DND-41 (cell line): ENCODE data around the gene MAN2B1.
"Not testable (repeated sequence)": the region's sequence is repeated elsewhere in the genome, so short reads cannot be mapped to it uniquely, and the experiment has no call there.

Source experiments
- ATAC-seq: fragments of 200-7000 bp; cut with Tn5 transposase; 3 replicates; pipeline ENCODE4 v1.9.1; 2021; ENCODE audit warnings: low read depth; ENCODE audit not compliant: insufficient read depth
- DNase-seq: peaks from one replicate; pipeline ENCODE4 v3.0.0-alpha.2; 2020
- H2AFZ ChIP-seq: 2 replicates; pipeline ENCODE4 v1.6.0; 2012; ENCODE audit warnings: low read depth, low read length
- H3K27ac ChIP-seq: 2 replicates; pipeline ENCODE4 v1.5.1; 2012; ENCODE audit warnings: low read length, inconsistent platforms
- H3K27me3 ChIP-seq: fragments of 200-600 bp; sonication (generic); 2 replicates; pipeline ENCODE4 v1.6.0; 2012; ENCODE audit warnings: low read length, mild to moderate bottlenecking, inconsistent platforms; ENCODE audit not compliant: insufficient read depth, poor library complexity
- H3K36me3 ChIP-seq: 2 replicates; pipeline ENCODE4 v1.5.1; 2012; ENCODE audit warnings: low read length, inconsistent platforms; ENCODE audit not compliant: insufficient read depth
- H3K4me1 ChIP-seq: 2 replicates; pipeline ENCODE4 v1.5.1; 2012; ENCODE audit warnings: mild to moderate bottlenecking, low read length; ENCODE audit not compliant: insufficient read depth
- H3K4me2 ChIP-seq: 2 replicates; pipeline ENCODE4 v1.6.0; 2012; ENCODE audit warnings: mild to moderate bottlenecking, moderate library complexity, low read length, inconsistent platforms; ENCODE audit not compliant: insufficient read depth
- H3K4me3 ChIP-seq, 2 experiments: fragments of 200-600 bp in 1 of 2; shearing (Covaris generic) in 1 of 2; 2 replicates each; pipeline ENCODE4 v1.5.1; 2012 to 2016; ENCODE audit warnings: inconsistent platforms in 2 of 2, low read length in 2 of 2, mild to moderate bottlenecking in 2 of 2, low read depth in 1 of 2, moderate library complexity in 1 of 2
- H3K79me2 ChIP-seq: 2 replicates; pipeline ENCODE4 v1.6.0; 2012; ENCODE audit warnings: low read length, inconsistent platforms; ENCODE audit not compliant: insufficient read depth
- H3K9ac ChIP-seq: 2 replicates; pipeline ENCODE4 v1.6.0; 2012; ENCODE audit warnings: low read depth, mild to moderate bottlenecking, inconsistent platforms, low read length, moderate library complexity
- H3K9me3 ChIP-seq: 2 replicates; pipeline ENCODE4 v1.5.1; 2012; ENCODE audit warnings: low read length, moderate library complexity, mild to moderate bottlenecking, inconsistent platforms; ENCODE audit not compliant: insufficient read depth, severe bottlenecking
- H4K20me1 ChIP-seq: 2 replicates; pipeline ENCODE4 v1.6.0; 2012; ENCODE audit warnings: low read length; ENCODE audit not compliant: insufficient read depth
- CTCF ChIP-seq: IDR thresholded peaks from 2 replicates; pipeline ENCODE4 v1.5.1; 2012; ENCODE audit warnings: borderline replicate concordance, low read length, moderate library complexity, mild to moderate bottlenecking; ENCODE audit not compliant: poor library complexity, severe bottlenecking; ENCODE audit errors: extremely low read depth
- EZH2 ChIP-seq: IDR thresholded peaks from 3 replicates; pipeline ENCODE4 v1.6.1; 2012; ENCODE audit warnings: borderline replicate concordance, low read depth, mild to moderate bottlenecking, moderate library complexity, low read length, inconsistent platforms; ENCODE audit not compliant: severe bottlenecking

Gene MAN2B1

GRCh38 chr19:12647490-12648071, 19.0 kb downstream of the MAN2B1 start:
- ATAC-seq (peak; percentile 64), DNase-seq (peak; percentile 36)
- Histone ChIP-seq H2AFZ (no peak overlapping the region), H3K27me3 (no peaks in the 10 kb centered on the region), H3K27ac (no peak overlapping the region), H3K36me3 (no peaks in the 10 kb centered on the region), H4K20me1 (no peaks in the 10 kb centered on the region), H3K4me1 (no peaks in the 10 kb centered on the region), H3K4me2 (no peak overlapping the region), H3K9me3 (no peaks in the 10 kb centered on the region), H3K4me3 (no peak overlapping the region), H3K79me2 (no peaks in the 10 kb centered on the region), H3K9ac (no peak overlapping the region)
- TF ChIP-seq CTCF = no peak
- TF ChIP-seq EZH2 = no peak

- Histone ChIP-seq H3K4me2 (no peak overlapping the region), H3K79me2 (no peaks in the 10 kb centered on the region), H3K27ac (no peak overlapping the region), H3K4me1 (no peaks in the 10 kb centered on the region), H3K9me3 (no peaks in the 10 kb centered on the region), H3K27me3 (no peaks in the 10 kb centered on the region), H3K4me3 (no peak overlapping the region), H4K20me1 (no peaks in the 10 kb centered on the region), H3K9ac (no peak overlapping the region), H3K36me3 (no peaks in the 10 kb centered on the region), H2AFZ (no peak overlapping the region)
- DNase-seq (no peak), ATAC-seq (no peak)
- no peak for TF ChIP-seq CTCF
- TF ChIP-seq EZH2 = no peak
These were observed 19.5 kb downstream of the MAN2B1 start for GRCh38 chr19:12647047-12647446.

GRCh38 chr19:12646551-12646950, 20.0 kb downstream of the MAN2B1 start:
- ATAC-seq (no peak), DNase-seq (no peak)
- Histone ChIP-seq H3K9ac (no peak overlapping the region), H4K20me1 (no peaks in the 10 kb centered on the region), H2AFZ (no peak overlapping the region), H3K4me1 (no peaks in the 10 kb centered on the region), H3K36me3 (no peaks in the 10 kb centered on the region), H3K27ac (no peak overlapping the region), H3K79me2 (no peaks in the 10 kb centered on the region), H3K4me3 (no peak overlapping the region), H3K9me3 (no peaks in the 10 kb centered on the region), H3K27me3 (no peaks in the 10 kb centered on the region), H3K4me2 (no peak overlapping the region)
- no peak for TF ChIP-seq CTCF

- not testable (repeated sequence) for H3K4me3 ChIP-seq, ATAC-seq, H4K20me1 ChIP-seq, DNase-seq, H2AFZ ChIP-seq, H3K9ac ChIP-seq, H3K9me3 ChIP-seq, H3K79me2 ChIP-seq, H3K27ac ChIP-seq, H3K4me2 ChIP-seq, H3K27me3 ChIP-seq, H3K36me3 ChIP-seq
- peaks cover 12% of the 10 kb centered on the region for H3K4me1 ChIP-seq
These were observed 22.8 kb downstream of the MAN2B1 start for GRCh38 chr19:12643716-12644115.
